Measurements from ENCODE around the gene PPP1R16B.
A peak's percentile ranks its signal among the peaks of the same experiment; 100 is the strongest.
"Not testable (repeated sequence)": the region's sequence is repeated elsewhere in the genome, so short reads cannot be mapped to it uniquely, and the experiment has no call there.

The PPP1R16B gene

DNA sequence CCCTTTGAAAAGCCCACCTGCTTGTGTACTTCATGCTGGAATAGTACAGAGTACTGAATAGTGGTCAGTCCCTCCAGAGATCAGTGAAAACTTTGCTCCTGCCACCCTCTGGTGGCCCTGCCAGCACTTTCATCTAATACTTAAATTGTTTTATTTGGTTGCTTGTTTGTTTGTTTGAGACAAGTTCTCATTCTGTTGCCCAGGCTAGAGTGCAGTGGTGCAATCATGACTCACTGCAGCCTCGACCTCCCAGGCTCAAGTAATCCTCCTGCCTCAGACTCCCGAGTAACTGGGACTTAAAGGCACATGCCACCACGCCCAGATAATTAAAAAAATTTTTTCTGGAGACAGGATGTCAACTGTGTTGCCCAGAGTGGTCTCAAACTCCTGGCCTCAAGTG lies 129.8 kb downstream of the PPP1R16B start:
- DNase-seq (ENCODE audit: low read depth), result no peak

DNA sequence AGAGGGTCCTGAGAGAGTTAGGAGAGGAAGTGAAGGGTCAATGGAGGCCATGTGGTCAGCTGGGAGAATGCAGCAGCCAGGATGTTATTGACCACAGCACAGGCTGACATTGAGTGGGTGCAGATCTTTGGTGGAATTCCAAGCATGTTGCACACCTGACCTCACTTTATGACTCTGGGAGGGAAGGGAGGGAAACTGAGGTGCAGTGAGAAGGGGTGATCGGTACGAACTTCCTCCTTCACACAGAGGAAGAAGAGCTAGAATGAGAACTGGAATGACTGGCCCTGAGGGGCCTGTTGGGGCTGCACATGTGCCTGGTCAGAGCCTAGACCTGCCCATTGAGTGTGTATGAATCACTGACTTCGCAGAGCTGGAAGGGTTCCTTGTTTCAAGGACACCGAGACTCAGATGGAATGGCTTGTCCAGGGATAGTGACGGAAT lies 130.5 kb downstream of the PPP1R16B start:
- DNase-seq (ENCODE audit: low read depth), result no peak

DNA sequence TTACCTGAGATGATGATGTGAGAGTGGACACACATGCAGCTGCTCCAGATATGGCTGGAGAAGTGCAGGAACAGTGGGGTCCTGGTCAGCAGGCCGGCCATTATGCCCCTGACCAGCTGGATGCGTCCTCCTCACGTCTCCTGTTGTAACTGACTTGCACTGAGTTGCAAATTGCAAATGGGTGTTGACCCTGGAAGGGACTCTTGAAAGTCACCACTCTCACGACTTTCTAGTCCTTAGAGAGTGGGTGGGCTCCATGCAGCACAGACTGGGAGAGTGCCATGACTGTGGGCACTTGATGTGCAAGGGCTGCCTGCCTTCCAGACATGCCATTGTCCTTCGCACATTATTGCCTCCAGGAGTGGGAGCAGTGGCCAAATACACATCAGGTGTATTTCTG lies 131.5 kb downstream of the PPP1R16B start:
- no peak for DNase-seq (ENCODE audit: low read depth)

DNA sequence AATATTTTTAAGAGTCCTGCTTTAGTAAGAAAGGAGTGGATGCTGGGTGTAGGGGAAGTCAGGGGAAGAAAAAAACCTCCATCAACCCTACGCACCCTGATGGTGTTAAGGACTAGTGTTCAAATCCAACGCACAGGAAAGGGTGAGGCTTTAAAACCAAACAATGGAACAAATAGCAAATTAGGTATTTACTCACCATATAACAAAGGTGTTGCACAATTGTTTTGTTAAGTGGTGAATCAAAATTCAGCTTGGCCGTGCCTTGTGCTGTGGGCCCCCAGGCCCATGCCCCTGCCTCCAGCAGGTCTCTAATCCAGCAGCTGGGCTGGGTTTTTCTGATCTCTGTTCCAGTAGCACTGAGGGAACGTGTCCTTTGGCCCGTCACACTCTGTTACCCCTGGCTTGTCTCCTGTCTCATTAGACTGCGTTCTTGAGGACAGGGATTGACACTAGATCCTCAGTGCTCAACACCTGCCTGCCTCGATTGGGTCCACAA lies 132.5 kb downstream of the PPP1R16B start:
- no peak for DNase-seq (ENCODE audit: low read depth)

GRCh38 chr20:38939686-38940085 lies 134.2 kb downstream of the PPP1R16B start:
- no peak for DNase-seq (ENCODE audit: low read depth)

DNA sequence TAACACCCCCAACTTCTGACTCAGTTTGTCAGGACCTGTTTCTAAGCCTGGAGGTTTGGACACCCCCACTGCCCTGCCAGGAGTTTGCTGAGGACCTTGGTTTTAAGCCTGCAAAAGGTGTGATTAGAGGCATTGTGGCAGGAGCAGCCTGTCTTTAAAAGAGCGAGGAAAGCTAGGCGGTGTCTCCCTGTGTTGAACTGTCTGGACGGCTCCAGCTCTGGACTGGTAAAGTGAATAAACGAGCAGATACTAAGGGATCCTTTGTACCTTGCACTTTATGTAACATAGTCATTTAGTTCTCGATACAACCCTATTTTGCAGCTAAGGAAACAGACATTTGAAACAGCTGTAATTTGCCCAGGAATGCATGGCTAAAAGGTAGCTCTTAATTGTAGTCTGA lies 135.1 kb downstream of the PPP1R16B start:
- DNase-seq (ENCODE audit: low read depth), result no peak

DNA sequence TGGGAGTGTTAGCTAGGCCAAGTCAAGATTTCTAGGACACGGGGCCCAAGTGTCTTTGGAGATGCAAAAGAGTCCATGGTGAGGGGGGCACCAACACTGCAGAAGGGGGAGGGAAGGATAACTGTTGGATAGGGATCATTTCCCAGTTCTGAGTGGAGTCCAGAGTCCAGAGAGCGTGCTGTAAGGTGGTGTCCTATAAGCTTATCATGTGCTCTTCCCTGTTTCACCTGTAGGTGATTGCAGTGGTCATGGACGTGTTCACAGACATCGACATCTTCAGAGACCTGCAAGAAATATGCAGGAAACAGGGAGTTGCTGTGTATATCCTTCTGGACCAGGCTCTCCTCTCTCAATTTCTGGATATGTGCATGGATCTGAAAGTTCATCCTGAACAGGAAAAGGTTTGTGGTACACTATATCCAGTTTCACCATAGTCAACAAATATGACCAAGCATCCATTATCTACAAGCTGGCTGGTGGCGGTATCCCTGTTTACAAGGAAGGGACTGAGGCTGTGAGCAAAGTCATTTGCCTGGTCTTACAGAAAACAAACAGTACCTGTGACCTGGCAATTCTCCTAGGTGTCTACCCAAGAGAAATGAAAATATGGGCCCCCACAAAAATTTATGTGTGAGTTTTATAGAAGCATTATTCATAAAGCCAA lies 136.4 kb downstream of the PPP1R16B start:
- no peak for DNase-seq (ENCODE audit: low read depth)

- DNase-seq (ENCODE audit: low read depth), result no peak
These were observed 139.5 kb downstream of the PPP1R16B start for GRCh38 chr20:38945012-38945411.

DNA sequence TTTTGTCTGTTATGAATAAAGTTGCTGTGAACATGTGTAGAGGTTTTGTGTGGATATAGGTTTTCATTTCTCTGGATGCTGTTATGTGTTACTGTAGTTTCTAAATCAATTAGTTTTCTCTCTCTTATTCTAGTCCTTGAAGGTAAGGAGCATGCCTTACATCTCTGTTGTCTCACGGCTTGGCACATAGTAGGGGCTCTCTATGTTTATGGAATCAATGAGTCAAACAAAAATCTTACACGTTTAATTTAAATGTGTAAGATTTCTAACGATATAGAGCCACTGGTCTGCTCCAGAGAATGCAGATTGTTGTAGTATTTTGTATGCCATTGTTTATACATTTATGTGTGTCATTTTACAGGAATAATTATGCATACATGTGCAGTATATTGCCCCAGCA lies 141.3 kb downstream of the PPP1R16B start:
- no peak for DNase-seq (ENCODE audit: low read depth)

DNA sequence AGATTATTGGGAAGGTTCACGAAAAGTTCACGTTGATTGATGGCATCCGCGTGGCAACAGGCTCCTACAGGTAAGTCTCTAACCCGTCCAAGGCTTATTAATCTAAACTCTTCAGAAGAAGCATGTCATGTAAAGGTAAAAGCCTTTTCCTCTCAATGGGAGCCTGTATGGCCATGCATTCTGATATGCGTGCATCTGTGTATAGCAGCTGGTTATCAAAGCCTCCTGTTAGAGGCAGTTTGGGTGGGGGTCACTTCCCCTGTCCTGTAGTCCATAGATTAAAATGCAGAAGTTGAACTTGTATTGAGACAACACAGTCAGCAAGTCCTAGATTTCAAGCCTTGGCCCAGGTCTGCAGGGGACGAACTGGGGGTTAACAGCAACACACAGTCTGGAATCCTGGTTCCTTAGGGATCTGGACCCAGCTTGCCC lies 142.4 kb downstream of the PPP1R16B start:
- DNase-seq (ENCODE audit: low read depth), result no peak

GRCh38 chr20:38950254-38950653 lies 144.8 kb downstream of the PPP1R16B start:
- DNase-seq (ENCODE audit: low read depth), result no peak

DNA sequence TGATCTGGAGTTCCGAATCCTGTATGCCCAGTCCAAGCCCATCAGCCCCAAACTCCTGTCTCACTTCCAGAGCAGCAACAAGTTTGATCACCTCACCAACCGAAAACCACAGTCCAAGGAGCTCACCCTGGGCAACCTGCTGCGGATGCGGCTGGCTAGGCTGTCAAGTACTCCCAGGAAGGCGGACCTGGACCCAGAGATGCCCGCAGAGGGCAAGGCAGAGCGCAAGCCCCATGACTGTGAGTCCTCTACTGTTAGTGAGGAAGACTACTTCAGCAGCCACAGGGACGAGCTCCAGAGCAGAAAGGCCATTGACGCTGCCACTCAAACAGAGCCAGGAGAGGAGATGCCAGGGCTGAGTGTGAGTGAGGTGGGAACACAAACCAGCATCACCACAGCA lies 146.1 kb downstream of the PPP1R16B start:
- DNase-seq (ENCODE audit: low read depth), result no peak

- DNase-seq (ENCODE audit: low read depth), result no peak
These were observed 146.7 kb downstream of the PPP1R16B start for GRCh38 chr20:38952153-38952552.

DNA sequence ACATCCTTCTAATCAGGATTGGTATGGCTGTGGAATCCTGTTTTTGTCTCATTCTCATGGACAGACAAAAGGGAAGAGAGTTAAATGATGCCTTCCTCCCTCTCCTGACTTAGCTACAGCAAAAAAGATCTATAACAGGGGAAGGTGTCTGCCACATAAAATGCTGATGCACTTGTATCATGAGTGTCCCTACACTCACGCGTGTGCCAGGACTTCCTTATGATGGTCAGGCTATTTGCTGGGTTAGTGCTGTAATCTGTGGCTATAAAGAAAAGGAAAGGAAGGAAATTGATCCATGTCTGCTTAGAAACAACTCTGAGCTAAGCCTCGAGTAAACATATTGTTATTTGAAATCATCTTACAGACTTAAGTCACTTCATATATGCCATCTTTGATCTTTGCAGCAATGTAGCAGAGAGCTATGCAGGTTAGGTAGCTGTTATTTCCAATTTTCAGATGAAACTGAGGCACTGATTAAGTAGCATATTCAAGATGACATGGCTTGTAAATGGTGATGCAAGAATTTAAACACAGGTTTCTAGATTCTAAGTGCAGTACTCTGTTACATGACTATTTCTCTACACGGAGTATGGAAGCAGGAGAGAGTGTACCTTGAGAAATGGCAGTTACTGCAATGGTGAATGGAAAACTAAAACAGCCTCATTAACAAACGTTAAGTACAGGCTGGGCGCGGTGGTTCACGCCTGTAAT lies 148.3 kb downstream of the PPP1R16B start:
- no peak for DNase-seq (ENCODE audit: low read depth)

DNA sequence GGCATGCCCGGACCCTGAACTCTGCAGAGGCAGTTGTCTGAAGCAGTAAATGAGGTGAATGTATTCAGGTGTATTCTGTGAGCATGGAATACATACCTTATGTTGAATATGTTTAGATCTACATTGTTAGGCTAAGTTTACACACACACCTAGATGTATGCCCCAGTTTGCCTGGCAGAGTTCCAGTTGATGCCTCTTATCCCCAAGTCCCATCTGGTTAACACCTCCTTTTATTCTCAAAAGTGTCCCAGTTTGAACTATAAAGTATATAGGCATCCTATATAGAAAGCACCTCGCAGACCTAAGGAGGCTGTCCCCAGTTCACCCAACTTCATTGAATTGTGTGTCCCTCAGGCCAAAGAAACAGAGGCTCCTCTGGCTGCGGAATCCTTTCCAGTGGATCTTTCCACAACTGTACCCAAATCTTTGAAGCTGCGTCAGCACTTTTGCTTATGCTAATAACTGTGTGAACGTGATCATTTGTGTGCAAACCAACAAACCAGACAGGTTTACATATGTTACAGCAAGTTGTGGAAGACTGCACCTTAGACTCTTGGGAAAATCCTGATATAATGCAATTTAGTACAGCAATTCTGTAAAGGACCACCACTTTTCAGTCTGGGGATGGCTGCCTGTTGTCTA lies 151.9 kb downstream of the PPP1R16B start:
- no peak for DNase-seq (ENCODE audit: low read depth)

DNA sequence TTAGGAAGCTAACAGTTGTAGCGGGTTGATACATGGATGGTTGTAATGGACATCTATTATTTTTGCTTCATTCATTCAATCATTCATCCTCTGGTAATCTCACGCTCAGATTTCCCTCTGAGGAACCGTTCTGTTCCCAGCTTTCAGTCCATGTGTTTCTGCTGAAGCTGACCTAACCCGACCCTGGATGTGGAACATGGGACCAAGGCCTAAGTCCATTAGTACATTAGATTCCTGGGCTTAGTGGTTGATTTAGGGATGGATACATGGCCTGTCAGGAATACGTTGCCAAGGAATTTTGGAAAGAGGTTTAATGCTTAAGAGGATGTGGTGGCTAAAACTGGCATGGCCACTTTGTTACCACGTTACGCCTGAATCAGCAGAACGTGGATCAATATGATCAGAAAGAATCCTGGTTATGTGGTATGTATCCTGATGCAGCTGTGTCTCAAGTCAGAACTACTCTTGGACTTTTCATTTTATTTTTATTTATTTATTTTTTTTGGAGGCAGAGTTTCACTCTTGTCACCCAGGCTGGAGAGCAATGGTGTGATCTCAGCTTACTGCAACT lies 152.5 kb downstream of the PPP1R16B start:
- DNase-seq (ENCODE audit: low read depth), result no peak

DNA sequence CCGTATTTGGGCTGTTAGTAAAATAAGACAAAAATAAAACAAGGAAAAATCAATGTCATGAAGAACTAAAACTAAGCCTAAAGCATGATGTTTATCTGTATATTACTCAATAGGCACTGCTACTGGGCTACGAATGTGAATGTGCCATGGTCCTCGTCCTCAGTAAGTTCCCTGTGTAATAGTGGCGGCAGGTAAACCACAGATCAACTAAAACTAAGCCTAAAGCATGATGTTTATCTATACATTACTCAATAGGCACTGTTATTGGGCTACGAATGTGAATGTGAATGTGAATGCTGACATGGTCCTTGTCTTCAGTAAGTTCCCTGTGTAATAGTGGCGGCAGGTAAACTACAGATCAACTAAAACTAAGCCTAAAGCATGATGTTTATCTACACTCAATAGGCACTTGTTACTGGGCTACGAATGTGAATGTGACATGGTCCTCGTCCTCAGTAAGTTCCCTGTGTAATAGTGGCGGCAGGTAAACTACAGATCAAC lies 154.7 kb downstream of the PPP1R16B start:
- DNase-seq (ENCODE audit: low read depth), result not testable (repeated sequence)

- no peak for DNase-seq (ENCODE audit: low read depth)
These were observed 156.1 kb downstream of the PPP1R16B start for GRCh38 chr20:38961530-38962043.

DNA sequence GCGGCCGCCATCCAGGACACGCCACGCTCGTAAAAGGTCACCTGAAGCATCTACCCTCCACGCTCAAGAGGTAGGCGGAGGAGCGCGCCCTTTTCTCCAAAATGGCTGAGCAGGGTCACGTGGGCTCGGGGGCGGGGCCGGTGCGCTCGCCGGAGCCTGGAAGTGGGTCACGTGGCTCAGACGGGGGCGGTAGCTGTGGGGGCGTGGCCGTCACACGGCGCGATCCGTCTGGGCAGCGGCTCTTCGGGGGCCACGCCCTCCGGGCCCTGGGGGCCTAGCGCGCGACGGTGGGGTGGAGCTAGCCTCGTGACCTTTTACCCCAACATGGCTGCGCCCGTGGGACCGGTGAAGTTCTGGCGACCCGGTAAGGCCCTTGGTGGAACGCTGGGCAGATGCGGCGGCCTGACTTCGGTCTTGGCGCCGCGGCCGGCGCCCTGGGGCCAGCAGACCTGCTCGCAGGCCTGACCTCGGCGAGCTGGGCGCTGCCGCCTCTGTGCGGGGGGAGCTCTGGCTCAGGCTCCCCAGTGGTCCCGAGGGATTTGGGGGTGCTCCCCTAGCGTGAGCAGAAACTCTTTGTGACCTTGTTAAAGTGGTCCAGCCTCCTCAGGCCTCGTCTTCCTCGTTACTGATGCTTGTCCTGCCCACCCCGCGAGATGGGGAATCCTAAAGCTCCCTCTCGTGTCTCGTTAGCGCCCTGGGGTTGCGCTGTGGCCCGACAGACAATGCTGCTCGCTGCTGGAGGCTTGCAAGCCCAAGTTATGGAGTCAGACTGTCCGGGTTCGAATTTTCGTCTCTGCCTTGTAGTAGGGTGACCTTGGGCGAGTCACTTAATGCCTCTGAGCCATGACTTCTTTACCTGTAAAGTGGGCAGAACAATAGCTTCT lies 156.8 kb downstream of the PPP1R16B start, which contains the start of gene DHX35:
Gene DHX35, plus strand, starts transcription at position 301 of the 884 bp plus-strand sequence. Its CDS starts 24 bp downstream, at position 325.
- DNase-seq (ENCODE audit: low read depth), result peak; percentile 96

- DNase-seq (ENCODE audit: low read depth), result no peak
These were observed 157.5 kb downstream of the PPP1R16B start for GRCh38 chr20:38962928-38963401.

- DNase-seq (ENCODE audit: low read depth), result no peak
These were observed 158.2 kb downstream of the PPP1R16B start for GRCh38 chr20:38963745-38964144.

Data from stimulated activated CD8-positive, alpha-beta memory T cell treated with anti-CD3 and anti-CD28 coated beads, Interleukin-12 subunit alpha, Interleukin-12 subunit beta, amount 100 ng/mL, for 1 hour (primary cell).